ENCODE results near the gene ZBTB7C. TPM values are rescaled to one million over a fixed set of nuclear protein-coding genes. Genes with fewer than 3 reads are reported as not detected.

Gene ZBTB7C
- total and polyA plus RNA-seq, 10 of the 15 experiments (the other 5 are each of a cell fraction or from before 2014, with no cell fraction given): under 0.01 to 0.08 (median 0.01) TPM; not detected in 7

DNA sequence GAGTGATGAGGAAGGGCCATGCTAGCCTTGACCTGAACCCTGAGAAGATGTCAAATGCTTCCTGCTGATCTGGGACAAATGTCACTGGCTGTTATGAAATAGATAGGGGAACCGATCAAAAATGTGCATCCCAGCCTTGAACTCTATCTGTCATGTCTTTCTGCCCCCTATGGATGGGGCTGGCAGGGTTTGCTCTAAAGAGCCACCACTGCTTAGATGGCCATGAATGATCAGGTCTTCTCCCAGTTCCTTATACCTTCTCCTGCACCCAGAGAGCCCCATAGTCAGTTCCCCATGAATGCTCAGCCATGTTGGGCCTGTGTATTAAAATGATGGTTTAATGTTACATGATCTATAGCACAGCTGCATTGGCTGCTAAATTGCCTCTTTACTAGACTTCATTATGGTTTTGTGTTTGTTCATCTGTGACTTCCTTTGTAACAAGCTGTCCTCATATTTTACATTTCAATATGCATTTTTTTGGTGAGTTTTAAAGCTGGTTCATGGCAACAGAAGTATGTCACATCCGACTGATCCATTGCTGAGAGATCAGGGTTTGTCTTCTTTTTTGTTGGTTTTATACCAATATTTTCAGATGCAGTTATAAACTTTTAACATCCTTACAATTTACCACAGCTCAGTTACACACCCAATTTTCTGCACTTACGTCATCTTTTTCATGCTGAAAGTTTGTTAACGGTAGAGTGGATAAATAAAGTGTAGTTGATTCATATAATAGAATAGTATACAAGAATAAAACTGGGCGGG, 422.4 kb downstream of the ZBTB7C start:
- no peak overlapping the region for H3K4me3 ChIP-seq
- no peak overlapping the region for H3K4me2 ChIP-seq (ENCODE audit: control insufficient read depth, insufficient read depth)
- H4K20me1 ChIP-seq (ENCODE audit: control insufficient read depth, insufficient read depth): no peaks in the 10 kb centered on the region
- no peak for FAIRE-seq
- ChIA-PET CTCF (interaction anchor here (2.6 kb wide), 1 partner anchor 10 kb away, joined by 10 read pairs; no protein-coding TSS in a partner anchor), SMC1A (ENCODE audit: uncharacterized antibody, unreplicated experiment) (interaction anchor here (0.5 to 1.2 kb wide), 2 partner anchors 215 to 1384 kb away, joined by 3 to 6 read pairs; no protein-coding TSS in a partner anchor), RAD21 (ENCODE audit: unreplicated experiment) (interaction anchor here (0.6 kb wide), 1 partner anchor 169 kb away, joined by 3 read pairs; no protein-coding TSS in a partner anchor), POLR2A (no interaction called here)
- no peak overlapping the region for H3K9ac ChIP-seq (ENCODE audit: control insufficient read depth, insufficient read depth, low read length)
- H3K4me1 ChIP-seq (ENCODE audit: control insufficient read depth, insufficient read depth, low read length): no peaks in the 10 kb centered on the region
- H3K79me2 ChIP-seq (ENCODE audit: control insufficient read depth, insufficient read depth, low read length): no peaks in the 10 kb centered on the region
- ATAC-seq: peak; percentile 50
- H3K9me3 ChIP-seq (replicated peaks; ENCODE audit: control insufficient read depth, insufficient read depth, low read length): no peaks in the 10 kb centered on the region
- no peak for DNase-seq (ENCODE audit: low read depth, low spot score)
- TF ChIP-seq TBL1XR1 (IDR thresholded peaks at IDR 0.05; ENCODE audit: low read depth, low read length) (no peak), ATF7 (IDR thresholded peaks at IDR 0.05; ENCODE audit: low read depth) (peak; percentile 81), ZNF24 (IDR thresholded peaks at IDR 0.05) (no peak), BCL11A (IDR thresholded peaks at IDR 0.05; ENCODE audit: low read depth, low read length) (no peak), SP1 (IDR thresholded peaks at IDR 0.05; ENCODE audit: low read depth, low read length) (no peak), ZSCAN29 (IDR thresholded peaks at IDR 0.05) (no peak), SRF (IDR thresholded peaks at IDR 0.05; ENCODE audit: low read depth in 2 of 2, low read length in 2 of 2) (no peak)
- TF ChIP-seq, protein P1, sequence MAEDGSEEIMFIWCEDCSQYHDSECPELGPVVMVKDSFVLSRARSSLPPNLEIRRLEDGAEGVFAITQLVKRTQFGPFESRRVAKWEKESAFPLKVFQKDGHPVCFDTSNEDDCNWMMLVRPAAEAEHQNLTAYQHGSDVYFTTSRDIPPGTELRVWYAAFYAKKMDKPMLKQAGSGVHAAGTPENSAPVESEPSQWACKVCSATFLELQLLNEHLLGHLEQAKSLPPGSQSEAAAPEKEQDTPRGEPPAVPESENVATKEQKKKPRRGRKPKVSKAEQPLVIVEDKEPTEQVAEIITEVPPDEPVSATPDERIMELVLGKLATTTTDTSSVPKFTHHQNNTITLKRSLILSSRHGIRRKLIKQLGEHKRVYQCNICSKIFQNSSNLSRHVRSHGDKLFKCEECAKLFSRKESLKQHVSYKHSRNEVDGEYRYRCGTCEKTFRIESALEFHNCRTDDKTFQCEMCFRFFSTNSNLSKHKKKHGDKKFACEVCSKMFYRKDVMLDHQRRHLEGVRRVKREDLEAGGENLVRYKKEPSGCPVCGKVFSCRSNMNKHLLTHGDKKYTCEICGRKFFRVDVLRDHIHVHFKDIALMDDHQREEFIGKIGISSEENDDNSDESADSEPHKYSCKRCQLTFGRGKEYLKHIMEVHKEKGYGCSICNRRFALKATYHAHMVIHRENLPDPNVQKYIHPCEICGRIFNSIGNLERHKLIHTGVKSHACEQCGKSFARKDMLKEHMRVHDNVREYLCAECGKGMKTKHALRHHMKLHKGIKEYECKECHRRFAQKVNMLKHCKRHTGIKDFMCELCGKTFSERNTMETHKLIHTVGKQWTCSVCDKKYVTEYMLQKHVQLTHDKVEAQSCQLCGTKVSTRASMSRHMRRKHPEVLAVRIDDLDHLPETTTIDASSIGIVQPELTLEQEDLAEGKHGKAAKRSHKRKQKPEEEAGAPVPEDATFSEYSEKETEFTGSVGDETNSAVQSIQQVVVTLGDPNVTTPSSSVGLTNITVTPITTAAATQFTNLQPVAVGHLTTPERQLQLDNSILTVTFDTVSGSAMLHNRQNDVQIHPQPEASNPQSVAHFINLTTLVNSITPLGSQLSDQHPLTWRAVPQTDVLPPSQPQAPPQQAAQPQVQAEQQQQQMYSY (CRISPR knock-in tag; IDR thresholded peaks at IDR 0.05): no peak
- TF ChIP-seq, protein P2, sequence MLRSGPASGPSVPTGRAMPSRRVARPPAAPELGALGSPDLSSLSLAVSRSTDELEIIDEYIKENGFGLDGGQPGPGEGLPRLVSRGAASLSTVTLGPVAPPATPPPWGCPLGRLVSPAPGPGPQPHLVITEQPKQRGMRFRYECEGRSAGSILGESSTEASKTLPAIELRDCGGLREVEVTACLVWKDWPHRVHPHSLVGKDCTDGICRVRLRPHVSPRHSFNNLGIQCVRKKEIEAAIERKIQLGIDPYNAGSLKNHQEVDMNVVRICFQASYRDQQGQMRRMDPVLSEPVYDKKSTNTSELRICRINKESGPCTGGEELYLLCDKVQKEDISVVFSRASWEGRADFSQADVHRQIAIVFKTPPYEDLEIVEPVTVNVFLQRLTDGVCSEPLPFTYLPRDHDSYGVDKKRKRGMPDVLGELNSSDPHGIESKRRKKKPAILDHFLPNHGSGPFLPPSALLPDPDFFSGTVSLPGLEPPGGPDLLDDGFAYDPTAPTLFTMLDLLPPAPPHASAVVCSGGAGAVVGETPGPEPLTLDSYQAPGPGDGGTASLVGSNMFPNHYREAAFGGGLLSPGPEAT (IDR thresholded peaks at IDR 0.05; ENCODE audit: low read depth): no peak
- WGBS (ENCODE audit: insufficient coverage, insufficient replicate concordance, low lambda C conversion rate, missing lambda C conversion rate): 10% methylated on average over 5 of the region's 5 CpGs
- H3K27ac ChIP-seq (ENCODE audit: control insufficient read depth, insufficient read depth): no peak overlapping the region
- no TSS peak for BruUV-seq (replicated peaks)
- peaks cover 0 to 4% of the 10 kb centered on the region in 2 experiments; a peak in 2 of 4 replicates for H3K27me3 ChIP-seq (replicated peaks in 1 of 2; ENCODE audit: control insufficient read depth in 2 of 2, insufficient read depth in 2 of 2, low read length in 1 of 2)
- in situ Hi-C loops (cut with MboI): no loop called here
- intact Hi-C loops (cut with micrococcal nuclease; ENCODE audit: unreplicated experiment): no loop called here
- H3K36me3 ChIP-seq (ENCODE audit: control insufficient read depth in 2 of 2, insufficient read depth in 2 of 2, low read length in 1 of 2): no peaks in the 10 kb centered on the region
- H2AFZ ChIP-seq (ENCODE audit: control insufficient read depth, low read depth, low read length): no peak overlapping the region

All from GM12878 (cell line).